Transverse colon (tissue), 4 donors: ENCODE results near the gene NUP50. TPM values are rescaled to one million over a fixed set of nuclear protein-coding genes. Genes with fewer than 3 reads are reported as not detected.

Experiments
- DNase-seq: peaks from one replicate; pipeline ENCODE4 v3.0.0-alpha.2; 2019
- H3K27ac ChIP-seq, 4 donors: fragments of 200-600 bp; sonication (generic); 2 replicates each; pipeline ENCODE4 v1.5.1; 2016 to 2018; ENCODE audit warnings: inconsistent platforms in 4 of 4
- H3K27me3 ChIP-seq: fragments of 200-600 bp; sonication (generic); 2 replicates; pipeline ENCODE4 v1.5.1; 2017; ENCODE audit warnings: inconsistent platforms
- H3K36me3 ChIP-seq, 4 donors: fragments of 200-600 bp; sonication (generic); 2 replicates each; pipeline ENCODE4 v1.5.1; 2017 to 2019; ENCODE audit warnings: inconsistent platforms in 4 of 4
- H3K4me1 ChIP-seq, 4 donors: fragments of 200-600 bp; sonication (generic); 2 replicates each; pipeline ENCODE4 v1.5.1; 2017 to 2020; ENCODE audit warnings: inconsistent platforms in 4 of 4
- H3K4me3 ChIP-seq, 4 donors: fragments of 200-600 bp; sonication (generic); 1 replicate in 1 of 4; 2 replicates in 3 of 4; pipeline versions ENCODE4 v1.5.1 to v1.6.1; 2017 to 2019; ENCODE audit warnings: inconsistent platforms in 4 of 4
- H3K9me3 ChIP-seq, 2 donors: fragments of 200-600 bp; sonication (generic); 2 replicates each; pipeline ENCODE4 v1.5.1; 2017 to 2019; ENCODE audit warnings: inconsistent platforms in 2 of 2
- CTCF ChIP-seq, 5 experiments: fragments of 200-600 bp in 3 of 5; fragments of 450-650 bp in 2 of 5; sonication (generic) in 3 of 5; IDR thresholded peaks; 1 replicate in 2 of 5; 2 replicates in 3 of 5; pipeline ENCODE4 v1.5.1; 2016 to 2017; ENCODE audit warnings: antibody characterized with exemption in 5 of 5, inconsistent platforms in 3 of 5, mild to moderate bottlenecking in 2 of 5, moderate library complexity in 1 of 5
- EP300 ChIP-seq: sonication (generic); formaldehyde crosslinking; IDR thresholded peaks from one replicate; pipeline ENCODE4 v1.6.1; 2017; ENCODE audit warnings: antibody characterized with exemption, low read depth
- POLR2A ChIP-seq: fragments of 450-650 bp; IDR thresholded peaks from one replicate; pipeline ENCODE4 v1.6.1; 2016; ENCODE audit warnings: antibody characterized with exemption, mild to moderate bottlenecking, moderate library complexity
- POLR2AphosphoS5 ChIP-seq, 3 donors: sonication (generic); formaldehyde crosslinking; IDR thresholded peaks; one replicate each; pipeline ENCODE4 v1.6.1; 2016; ENCODE audit warnings: antibody characterized with exemption in 3 of 3
- WGBS, 2 donors: methylation state at CpG; one replicate each; pipeline ENCODE4 v1.1.5; 2018; ENCODE audit warnings: low coverage in 1 of 2; 5-methylcytosine and 5-hydroxymethylcytosine counted together
- in situ Hi-C, 4 donors: fragments of 200-750 bp; cut with MboI; loops; one replicate each; pipeline versions ENCODE4 v1.15.0 to v1.15.1; 2017; ENCODE audit warnings: low sequenced_read_pairs in 3 of 4, low pct_ligation_motif_present in 1 of 4, low pct_unique_long_range_greater_than_20kb in 1 of 4
- intact Hi-C: fragments of 100-400 bp; cut with DNase I; formaldehyde crosslinking; loops from one replicate; pipeline ENCODE4 v1.15.1; 2023; ENCODE audit warnings: low total_unique reads
- total RNA-seq, 4 donors: library from RNA; depleted of rRNA; stranded (reverse); fragments of >200 nt; gene quantifications; one replicate each; pipeline ENCODE4 v1.1.0, GENCODE V29; 2016

The NUP50 gene
- total RNA-seq, 4 donors from 2014 or later = 47.0 to 152 (median 73.5) TPM

- WGBS, 2 donors = 90% methylated on average over 8 of the region's 8 CpGs; no CpG with 5 or more reads in 1 of the 2 donors
- intact Hi-C loops (no loop called here), in situ Hi-C loops (no loop called here)
- H3K27me3 ChIP-seq = no peaks in the 10 kb centered on the region
- no peak overlapping the region for H3K4me3 ChIP-seq
- peaks cover 0 to 3% (median 0%) of the 10 kb centered on the region in 4 donors for H3K36me3 ChIP-seq
- H3K9me3 ChIP-seq = no peaks in the 10 kb centered on the region
- no peak for TF ChIP-seq POLR2A
- H3K4me1 ChIP-seq = peaks cover 4 to 31% (median 11%) of the 10 kb centered on the region in 4 donors
- DNase-seq = no peak
- H3K27ac ChIP-seq = peak overlapping the region; percentile 54 to 79 (median 69)
These were observed 47.7 kb downstream of the NUP50 start for GRCh38 chr22:45211435-45211834.

GRCh38 chr22:45211848-45212247 lies 48.1 kb downstream of the NUP50 start:
- in situ Hi-C loops (no loop called here), intact Hi-C loops (no loop called here)
- H3K36me3 ChIP-seq = peaks cover 0 to 3% (median 0%) of the 10 kb centered on the region in 4 donors
- no peak for TF ChIP-seq EP300
- TF ChIP-seq CTCF (IDR thresholded peaks at IDR 0.05) = no peak
- TF ChIP-seq POLR2A = no peak
- no peak for TF ChIP-seq POLR2AphosphoS5 (IDR thresholded peaks at IDR 0.05)
- peak overlapping the region in 2 of 4 donors; percentile 20 to 26 for H3K4me3 ChIP-seq
- 86% methylated on average over 18 of the region's 18 CpGs; no CpG with 5 or more reads in 1 of the 2 donors for WGBS, 2 donors
- peak overlapping the region; percentile 54 to 79 (median 69) for H3K27ac ChIP-seq
- peaks cover 4 to 31% (median 12%) of the 10 kb centered on the region in 4 donors for H3K4me1 ChIP-seq
- DNase-seq = no peak
- H3K9me3 ChIP-seq = no peaks in the 10 kb centered on the region
- H3K27me3 ChIP-seq = no peaks in the 10 kb centered on the region

GRCh38 chr22:45212306-45212709 lies 48.6 kb downstream of the NUP50 start:
- peak; percentile 64 for DNase-seq
- TF ChIP-seq CTCF (IDR thresholded peaks at IDR 0.05) (no peak), POLR2AphosphoS5 (IDR thresholded peaks at IDR 0.05) (peak in 1 of 3 donors; percentile 20), EP300 (no peak)
- Histone ChIP-seq H3K4me3 (peak overlapping the region in 3 of 4 donors; percentile 11 to 26 (median 20)), H3K9me3 (no peaks in the 10 kb centered on the region), H3K36me3 (peaks cover 0 to 3% (median 0%) of the 10 kb centered on the region in 4 donors), H3K27ac (peak overlapping the region; percentile 54 to 79 (median 69)), H3K27me3 (no peaks in the 10 kb centered on the region), H3K4me1 (peaks cover 4 to 31% (median 12%) of the 10 kb centered on the region in 4 donors)
- intact Hi-C loops (no loop called here), in situ Hi-C loops (no loop called here)
- 70% methylated on average over 14 of the region's 14 CpGs; no CpG with 5 or more reads in 1 of the 2 donors for WGBS, 2 donors

GRCh38 chr22:45212992-45213751 lies 49.4 kb downstream of the NUP50 start:
- Histone ChIP-seq H3K36me3 (peaks cover 0 to 3% (median 0%) of the 10 kb centered on the region in 4 donors), H3K4me3 (peak overlapping the region in 2 of 4 donors; percentile 20 to 26), H3K27ac (peak overlapping the region; percentile 54 to 79 (median 69)), H3K4me1 (peaks cover 4 to 31% (median 12%) of the 10 kb centered on the region in 4 donors), H3K27me3 (no peaks in the 10 kb centered on the region), H3K9me3 (no peaks in the 10 kb centered on the region)
- in situ Hi-C loops = no loop called here
- peak; percentile 27 for DNase-seq
- 51 to 71% methylated on average over 7 to 22 of the region's 22 CpGs for WGBS, 2 donors
- TF ChIP-seq EP300 = no peak
- no peak for TF ChIP-seq POLR2A
- TF ChIP-seq CTCF (IDR thresholded peaks at IDR 0.05) = no peak
- no peak for TF ChIP-seq POLR2AphosphoS5 (IDR thresholded peaks at IDR 0.05)
- intact Hi-C loops = no loop called here
